ENCODE data around the gene LRP6.

- TF ChIP-seq CTCF (conservative IDR thresholded peaks at IDR 0.05), result no peak
- no peak for TF ChIP-seq EZH2 (IDR thresholded peaks at IDR 0.05; ENCODE audit: low read depth)
These were observed 34.3 kb upstream of the LRP6 start for GRCh38 chr12:12301122-12301521.

Measured in PC-9 (cell line).